RWPE1 (cell line): ENCODE data around the gene IST1.

Experiments used
- CTCF ChIA-PET: fragments of 350-600 bp; sonication (Branson Sonifier 250); formaldehyde crosslinking; extraction: SDS; loops from one replicate; lab custom pipeline; 2021; lab: Yijun Ruan, JAX
- POLR2A ChIA-PET: fragments of 400-600 bp; formaldehyde crosslinking; extraction: SDS; loops from one replicate; lab custom pipeline; 2020; ENCODE audit warnings: antibody characterized with exemption; ENCODE audit not compliant: low non-redundant PET; lab: Yijun Ruan, JAX
- DNase-seq: peaks from one replicate; pipeline ENCODE4 v3.0.0; 2012; ENCODE audit warnings: low spot score
- H3K27ac ChIP-seq: fragments of 450-650 bp; 2 replicates; pipeline ENCODE4 v1.5.1; 2017
- CTCF ChIP-seq: fragments of 450-650 bp; conservative IDR thresholded peaks from 2 replicates; pipeline ENCODE4 v1.5.1; 2017; ENCODE audit warnings: low read depth, mild to moderate bottlenecking

IST1 gene

GRCh38 chr16:71889147-71889546, 6.2 kb upstream of the IST1 start:
- no peak for DNase-seq
- TF ChIP-seq CTCF = no peak
- ChIA-PET CTCF (no interaction called here), POLR2A (interaction anchor here (0.6 kb wide), 1 partner anchor 80 kb away, joined by 3 read pairs; no protein-coding TSS in a partner anchor)
- H3K27ac ChIP-seq = no peak overlapping the region

DNA sequence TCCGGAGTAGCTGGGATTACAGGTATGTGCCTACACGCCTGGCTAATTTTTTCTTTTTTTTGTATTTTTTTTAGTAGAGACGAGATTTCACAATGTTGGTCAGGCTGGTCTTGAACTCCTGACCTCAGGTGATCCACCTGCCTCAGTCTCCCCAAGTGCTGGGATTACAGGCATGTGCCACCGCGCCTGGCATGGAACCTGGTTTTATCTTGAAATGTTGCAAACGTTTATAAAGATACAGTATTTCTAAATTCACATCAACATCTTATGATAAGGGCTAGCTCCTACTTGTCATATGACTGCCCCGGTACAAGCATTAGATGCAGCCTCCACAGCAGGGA, 1.5 kb upstream of the IST1 start:
- ChIA-PET POLR2A (interaction anchor here (0.6 to 0.7 kb wide), 2 partner anchors 11 to 51 kb away, joined by 5 to 6 read pairs; no protein-coding TSS in a partner anchor), CTCF (interaction anchor here (0.6 to 4.3 kb wide), 3 partner anchors 11 to 114 kb away, joined by 3 to 23 read pairs (median 3); partner anchors contain the start of gene ZNF821)
- peak; percentile 23 for DNase-seq
- H3K27ac ChIP-seq = peak overlapping the region; percentile 96
- TF ChIP-seq CTCF = no peak

GRCh38 chr16:71894229-71894920, 956 bp upstream of the IST1 start:
- peak; percentile 14 for DNase-seq
- peak overlapping the region; percentile 96 for H3K27ac ChIP-seq
- ChIA-PET CTCF (interaction anchor here (0.6 to 4.3 kb wide), 3 partner anchors 11 to 115 kb away, joined by 3 to 23 read pairs (median 3); partner anchors contain the start of gene ZNF821), POLR2A (interaction anchor here (0.6 kb wide), 1 partner anchor 51 kb away, joined by 5 read pairs; no protein-coding TSS in a partner anchor)
- peak; percentile 25; the same call in 1 of the 2 replicates for TF ChIP-seq CTCF

DNA sequence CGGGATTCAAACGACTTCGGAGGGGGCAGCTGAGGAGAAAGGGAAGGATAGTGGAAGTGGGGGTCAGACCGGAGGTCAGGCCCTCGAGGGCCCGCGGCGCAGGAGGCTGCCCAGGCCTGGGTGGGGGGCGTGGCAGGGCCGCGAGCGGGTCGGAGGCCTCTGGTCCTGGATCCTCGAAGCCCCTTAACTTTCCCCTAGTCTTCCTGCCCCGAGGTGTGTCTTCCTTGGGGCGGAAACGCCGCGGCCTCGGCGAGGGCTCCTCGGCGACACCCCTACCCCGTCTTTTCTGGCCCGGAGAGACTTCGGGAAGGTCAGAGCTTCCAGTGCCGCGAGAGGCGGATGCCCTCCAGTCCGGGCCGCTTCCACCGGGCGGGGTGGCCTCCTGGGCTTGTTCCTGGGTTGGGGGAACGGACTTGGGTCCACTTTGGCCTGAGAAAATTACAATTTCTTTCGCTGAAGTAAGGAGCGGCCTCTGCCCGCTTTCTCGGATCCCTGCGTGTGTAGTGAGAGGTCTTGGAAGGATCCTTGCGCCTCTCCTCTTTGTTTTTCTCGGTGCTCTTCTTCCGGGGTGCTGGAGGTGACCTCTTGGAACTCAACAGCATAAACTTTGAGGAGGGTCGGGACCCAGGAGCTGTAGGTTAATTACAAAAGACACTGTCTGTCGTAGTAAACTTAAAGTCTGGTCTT, 491 bp downstream of the IST1 start:
- CTCF ChIA-PET = interaction anchor here (4.3 kb wide), 1 partner anchor 13 kb away, joined by 23 read pairs; the partner anchor contains the start of gene ZNF821
- TF ChIP-seq CTCF = no peak
- peak; percentile 46 for DNase-seq
- POLR2A ChIA-PET = interaction anchor here (0.5 to 1.0 kb wide), 3 partner anchors 7 to 50 kb away, joined by 3 read pairs; partner anchors contain the start of gene ATXN1L
- peak overlapping the region; percentile 96 for H3K27ac ChIP-seq

DNA sequence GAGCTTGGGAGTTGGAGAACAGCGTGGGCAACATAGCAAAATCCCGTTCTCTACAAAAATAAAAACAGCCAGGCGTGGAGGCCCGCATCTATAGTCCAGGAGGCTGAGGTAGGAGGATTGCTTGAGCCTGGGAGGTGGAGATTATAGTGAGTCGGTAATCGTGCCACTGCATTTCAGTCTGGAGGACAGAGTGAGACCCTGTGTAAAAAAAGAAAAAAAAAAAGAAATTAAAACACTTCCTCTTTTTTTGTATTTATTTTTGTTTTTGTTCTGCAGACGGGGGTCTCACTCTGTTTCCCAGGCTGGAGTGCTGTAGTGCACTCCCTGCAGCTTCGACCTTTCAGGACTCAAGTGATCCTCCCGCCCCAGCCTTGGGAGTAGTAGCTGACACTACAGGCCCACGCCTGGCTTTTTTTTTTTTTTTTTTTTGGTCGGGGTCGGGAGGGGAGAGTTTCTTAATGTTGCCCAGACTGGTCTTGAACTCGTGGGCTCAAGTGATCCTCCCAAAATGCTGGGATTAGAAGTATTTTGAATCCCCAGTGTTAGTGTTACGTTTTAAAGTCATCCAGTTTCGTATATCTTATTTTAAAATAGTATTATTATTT, 1.5 kb downstream of the IST1 start:
- ChIA-PET CTCF (no interaction called here), POLR2A (interaction anchor here (1.0 kb wide), 1 partner anchor 11 kb away, joined by 3 read pairs; no protein-coding TSS in a partner anchor)
- no peak for DNase-seq
- H3K27ac ChIP-seq = no peak overlapping the region
- no peak for TF ChIP-seq CTCF

DNA sequence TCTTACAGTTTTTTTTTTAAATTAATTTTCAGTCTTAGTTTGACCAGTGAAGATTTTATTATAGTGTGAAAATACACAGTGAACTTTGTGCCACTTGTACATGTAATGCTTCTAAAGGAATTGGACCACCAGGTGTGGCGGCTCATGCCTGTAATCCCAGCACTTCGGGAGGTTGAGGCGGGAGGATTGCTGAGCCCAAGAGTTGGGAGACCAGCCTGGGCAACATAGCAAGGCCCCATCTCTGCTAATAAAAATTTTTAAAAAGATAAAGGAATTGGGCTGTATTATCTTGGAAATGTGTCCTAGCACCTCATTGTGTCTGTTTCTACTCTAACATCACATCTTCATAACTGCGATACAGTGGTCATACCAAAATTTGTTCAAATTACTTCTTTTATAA, 3.8 kb downstream of the IST1 start:
- ChIA-PET CTCF (no interaction called here), POLR2A (interaction anchor here (0.6 kb wide), 1 partner anchor 20 kb away, joined by 3 read pairs; no protein-coding TSS in a partner anchor)
- TF ChIP-seq CTCF = no peak
- DNase-seq = no peak
- H3K27ac ChIP-seq = peak overlapping the region; percentile 28; the same call in 1 of the 2 replicates
